NAMALWA (cell line): ENCODE measurements around the gene PIP5K1A.
"Not testable (repeated sequence)": the region's sequence is repeated elsewhere in the genome, so short reads cannot be mapped to it uniquely, and the experiment has no call there.

Source experiments
- DNase-seq: peaks from one replicate; pipeline ENCODE4 v3.0.0-alpha.2; 2015; ENCODE audit warnings: low spot score

PIP5K1A gene

DNA sequence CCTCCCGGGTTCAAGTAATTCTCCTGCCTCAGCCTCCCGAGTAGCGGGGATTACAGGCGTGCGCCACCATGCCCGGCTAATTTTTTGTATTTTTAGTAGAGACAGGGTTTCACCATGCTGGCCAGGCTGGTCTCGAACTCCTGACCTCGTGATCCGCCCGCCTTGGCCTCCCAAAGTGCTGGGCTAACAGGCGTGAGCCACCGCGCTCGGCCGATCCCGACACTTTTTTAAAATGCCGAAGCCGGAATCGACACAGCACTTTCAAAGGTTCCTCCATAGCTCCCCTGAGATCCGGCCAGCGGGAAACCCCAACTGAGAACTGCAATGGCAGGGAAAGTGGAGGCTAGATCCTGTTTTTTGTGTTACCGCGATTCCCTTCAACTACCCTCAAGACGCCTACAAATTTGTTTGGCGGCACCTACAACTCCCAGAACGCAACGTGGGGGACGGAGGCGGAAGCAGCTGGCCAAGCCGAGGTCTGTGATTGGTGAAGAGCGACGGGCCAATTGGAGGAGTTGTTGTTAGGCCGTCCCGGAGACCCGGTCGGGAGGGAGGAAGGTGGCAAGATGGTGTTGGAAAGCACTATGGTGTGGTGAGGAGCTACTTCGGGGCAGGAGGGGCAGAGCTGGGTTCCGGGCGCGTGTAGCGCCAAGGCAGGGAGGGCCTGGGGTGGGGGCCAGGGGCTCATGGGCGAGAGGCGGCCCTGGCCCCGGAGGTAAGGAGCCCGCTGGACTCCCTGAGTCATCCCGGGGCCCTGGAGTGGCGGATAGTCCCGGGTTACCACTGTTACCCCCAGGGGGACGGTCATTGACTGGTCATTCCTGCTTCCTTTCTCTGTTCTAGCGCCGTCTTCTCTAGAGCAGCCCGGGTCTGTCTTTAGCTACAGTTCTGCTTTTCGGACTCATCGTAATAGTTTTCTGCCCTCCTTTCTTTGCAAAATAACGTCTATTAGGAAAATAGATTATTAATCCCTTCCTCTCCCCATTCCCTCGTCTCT is 56.2 kb downstream of the PIP5K1A start, which contains the start of gene PSMD4:
Gene PSMD4 (plus strand): TSS at position 518 of the 997 bp plus-strand sequence. CDS start 49 bp downstream, at position 567.
- DNase-seq = peak; percentile 99

DNA sequence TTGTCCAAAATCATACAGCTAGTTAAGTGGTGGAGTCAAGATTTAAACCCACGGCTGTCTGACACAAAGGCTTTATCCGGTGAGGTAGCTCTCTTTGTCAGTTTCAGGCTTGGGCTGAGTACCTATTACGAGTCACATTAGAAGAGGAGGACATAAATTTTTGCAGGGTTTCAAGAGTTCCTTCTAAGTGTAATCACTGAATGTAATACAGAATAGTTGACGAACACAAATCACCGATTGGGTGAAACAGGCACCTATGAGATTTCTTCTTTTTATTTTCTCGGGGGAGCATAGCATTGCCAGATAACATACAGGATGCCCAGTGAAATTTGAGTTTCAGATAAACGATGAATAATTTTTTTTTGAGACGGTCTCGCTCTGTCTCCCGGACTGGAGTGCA is 57.0 kb downstream of the PIP5K1A start:
- DNase-seq = peak; percentile 61

GRCh38 chr1:151259351-151259750 is 61.0 kb downstream of the PIP5K1A start:
- DNase-seq = no peak

DNA sequence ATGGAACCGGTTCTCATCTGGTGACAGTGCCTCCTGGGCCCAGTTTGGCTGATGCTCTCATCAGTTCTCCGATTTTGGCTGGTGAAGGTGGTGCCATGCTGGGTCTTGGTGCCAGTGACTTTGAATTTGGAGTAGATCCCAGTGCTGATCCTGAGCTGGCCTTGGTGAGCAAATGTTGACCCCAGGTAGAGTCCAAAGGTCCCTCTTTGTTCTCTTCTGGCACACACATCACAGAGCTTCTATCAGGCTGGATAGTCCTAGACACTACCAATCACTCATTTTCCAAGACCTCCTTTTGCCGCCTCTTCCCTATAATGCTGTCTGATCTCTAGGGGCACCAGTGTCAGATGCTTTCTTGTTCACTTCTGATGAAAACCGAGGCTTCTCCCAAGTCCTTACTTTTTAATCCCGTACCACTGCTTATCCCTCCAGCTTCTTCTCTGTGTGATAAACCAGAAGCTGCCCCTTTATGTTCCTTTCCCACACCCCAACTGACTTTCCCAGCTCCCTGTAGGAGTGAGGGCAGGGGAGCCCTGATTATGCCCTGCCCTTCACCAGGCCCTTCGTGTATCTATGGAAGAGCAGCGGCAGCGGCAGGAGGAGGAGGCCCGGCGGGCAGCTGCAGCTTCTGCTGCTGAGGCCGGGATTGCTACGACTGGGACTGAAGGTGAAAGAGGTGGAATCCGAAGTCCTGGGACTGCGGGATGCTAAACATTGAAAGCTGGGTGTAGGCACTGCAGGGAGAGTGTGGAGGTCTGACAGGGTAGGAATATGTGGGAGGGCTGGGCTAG is 67.3 kb downstream of the PIP5K1A start:
- no peak for DNase-seq

DNA sequence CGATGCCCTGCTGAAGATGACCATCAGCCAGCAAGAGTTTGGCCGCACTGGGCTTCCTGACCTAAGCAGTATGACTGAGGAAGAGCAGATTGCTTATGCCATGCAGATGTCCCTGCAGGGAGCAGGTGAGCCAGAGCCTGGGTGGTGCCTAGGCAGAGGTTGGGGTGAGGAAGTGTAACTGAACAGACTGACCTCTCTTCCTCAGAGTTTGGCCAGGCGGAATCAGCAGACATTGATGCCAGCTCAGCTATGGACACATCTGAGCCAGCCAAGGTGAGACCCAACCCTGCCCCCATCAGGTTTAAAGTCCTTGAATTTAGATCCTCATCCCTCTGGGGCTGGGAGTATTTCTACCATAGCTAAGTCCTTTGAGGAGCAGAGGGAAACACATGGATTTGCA is 68.0 kb downstream of the PIP5K1A start:
- no peak for DNase-seq

- no peak for DNase-seq
These were observed 68.5 kb downstream of the PIP5K1A start for GRCh38 chr1:151266821-151267220.

- peak; percentile 7 for DNase-seq
These were observed 69.4 kb downstream of the PIP5K1A start for GRCh38 chr1:151267760-151268159.

DNA sequence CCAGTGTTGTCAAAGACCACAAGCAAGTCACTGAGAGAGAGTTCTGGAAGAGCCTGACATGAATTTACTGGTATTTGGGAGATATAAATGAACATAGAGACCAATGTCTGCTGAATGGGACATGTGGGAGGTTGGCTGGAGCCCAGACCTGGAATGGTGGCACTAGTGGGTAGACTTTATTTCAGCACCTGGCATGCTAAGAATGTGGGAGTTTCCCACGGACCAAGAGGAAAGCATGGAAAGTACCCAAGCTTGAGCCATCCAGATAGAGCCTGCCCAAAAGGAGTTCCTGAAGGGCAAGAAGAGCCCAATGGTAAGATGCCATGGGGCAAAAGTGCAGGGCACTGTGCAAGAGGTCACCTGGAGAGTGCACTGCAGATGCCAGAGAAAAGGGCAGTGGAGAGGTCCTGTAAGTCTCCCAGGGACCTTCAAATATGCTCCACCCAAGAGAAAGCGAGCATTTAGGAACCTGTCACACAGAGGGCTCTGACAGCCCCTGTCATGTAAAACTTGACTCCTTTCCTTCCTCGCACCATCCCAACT is 75.6 kb downstream of the PIP5K1A start:
- DNase-seq = no peak

- DNase-seq = not testable (repeated sequence)
These were observed 77.0 kb downstream of the PIP5K1A start for GRCh38 chr1:151275341-151275740.

GRCh38 chr1:151277249-151277648 is 78.9 kb downstream of the PIP5K1A start:
- DNase-seq = peak; percentile 65

DNA sequence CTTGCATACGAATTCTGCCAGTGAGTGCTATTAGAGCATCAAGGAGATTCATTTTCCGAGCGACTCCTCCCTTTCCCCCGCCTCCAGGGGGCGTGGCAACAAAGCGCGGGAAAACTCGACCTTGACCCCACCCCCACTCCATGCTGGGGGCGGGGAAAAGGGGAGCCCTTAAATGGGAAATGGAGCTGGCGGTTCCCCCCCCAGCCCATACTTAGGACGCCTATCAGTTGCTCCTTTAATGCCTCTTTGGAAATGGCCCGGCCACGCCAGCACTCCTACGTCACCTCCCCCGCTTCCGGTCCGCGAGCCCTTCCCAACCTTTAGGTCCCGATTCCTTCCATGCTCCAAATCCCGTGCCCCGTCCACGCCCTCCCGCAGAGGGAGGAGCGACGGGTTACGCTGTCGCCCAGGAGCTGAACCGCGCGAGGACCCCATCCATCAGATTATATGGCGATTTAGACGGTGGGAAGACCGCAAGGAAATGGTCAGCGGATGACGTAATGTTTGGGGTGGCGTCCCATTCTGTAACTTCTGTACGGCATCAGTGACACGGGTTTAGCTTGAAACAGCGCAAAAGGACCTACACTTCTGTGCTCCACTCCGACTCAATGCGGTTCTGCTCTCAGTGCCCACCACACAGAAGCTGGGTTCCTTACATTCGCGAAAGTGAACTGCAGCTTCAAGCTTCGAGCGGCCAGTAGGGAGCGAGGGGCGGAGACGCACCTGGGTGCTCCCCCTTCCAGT is 83.0 kb downstream of the PIP5K1A start:
- peak; percentile 99 for DNase-seq

DNA sequence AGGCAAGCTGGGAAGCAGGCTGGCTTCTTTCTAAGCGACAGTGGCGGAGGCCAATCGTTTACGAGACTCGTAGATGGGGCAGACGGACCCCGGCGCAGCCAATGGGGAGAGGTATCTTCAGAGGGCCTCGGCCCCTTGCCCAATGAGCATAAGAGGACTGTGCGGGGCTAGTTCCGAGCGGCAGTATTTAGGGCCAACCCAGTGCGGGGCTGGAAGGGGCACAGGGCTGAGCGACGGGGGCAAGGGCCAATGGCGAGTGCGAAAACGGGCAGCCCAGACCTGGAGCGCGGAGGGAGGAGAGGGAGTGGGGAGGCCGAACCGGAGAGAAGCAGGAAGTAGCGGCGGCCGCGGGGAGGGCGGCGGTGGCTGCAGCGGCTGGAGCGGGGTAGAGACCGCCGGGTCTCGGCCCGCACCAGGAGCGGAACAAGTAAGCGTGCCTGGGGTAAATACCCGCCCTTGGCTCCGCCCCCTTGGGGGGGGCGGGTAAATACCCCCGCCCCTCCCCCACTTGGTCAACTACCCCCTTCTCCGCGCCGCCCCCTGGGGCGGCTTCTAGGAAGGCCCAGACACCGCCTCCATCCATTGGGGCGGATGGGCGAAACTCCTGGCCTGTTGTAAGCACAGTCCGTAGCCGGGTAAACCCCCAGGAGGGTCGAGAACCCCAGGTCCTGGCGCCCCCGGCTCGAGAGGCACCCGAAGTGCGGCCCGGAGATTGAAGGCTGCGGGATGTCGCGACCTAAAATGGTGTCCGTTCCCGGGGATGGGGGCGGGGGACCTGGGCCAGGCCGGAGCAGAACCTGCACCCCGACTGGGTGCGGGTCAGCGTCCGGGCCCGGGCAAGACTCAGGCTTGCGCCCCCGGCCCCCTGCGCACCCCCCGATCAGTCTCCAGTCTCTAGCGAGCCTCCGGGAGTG is 83.9 kb downstream of the PIP5K1A start, which contains the start of gene ZNF687:
Gene ZNF687 (plus strand): TSS at position 331 of the 914 bp plus-strand sequence. CDS start 3,993 bp downstream, outside the sequence.
- peak; percentile 100 for DNase-seq

DNA sequence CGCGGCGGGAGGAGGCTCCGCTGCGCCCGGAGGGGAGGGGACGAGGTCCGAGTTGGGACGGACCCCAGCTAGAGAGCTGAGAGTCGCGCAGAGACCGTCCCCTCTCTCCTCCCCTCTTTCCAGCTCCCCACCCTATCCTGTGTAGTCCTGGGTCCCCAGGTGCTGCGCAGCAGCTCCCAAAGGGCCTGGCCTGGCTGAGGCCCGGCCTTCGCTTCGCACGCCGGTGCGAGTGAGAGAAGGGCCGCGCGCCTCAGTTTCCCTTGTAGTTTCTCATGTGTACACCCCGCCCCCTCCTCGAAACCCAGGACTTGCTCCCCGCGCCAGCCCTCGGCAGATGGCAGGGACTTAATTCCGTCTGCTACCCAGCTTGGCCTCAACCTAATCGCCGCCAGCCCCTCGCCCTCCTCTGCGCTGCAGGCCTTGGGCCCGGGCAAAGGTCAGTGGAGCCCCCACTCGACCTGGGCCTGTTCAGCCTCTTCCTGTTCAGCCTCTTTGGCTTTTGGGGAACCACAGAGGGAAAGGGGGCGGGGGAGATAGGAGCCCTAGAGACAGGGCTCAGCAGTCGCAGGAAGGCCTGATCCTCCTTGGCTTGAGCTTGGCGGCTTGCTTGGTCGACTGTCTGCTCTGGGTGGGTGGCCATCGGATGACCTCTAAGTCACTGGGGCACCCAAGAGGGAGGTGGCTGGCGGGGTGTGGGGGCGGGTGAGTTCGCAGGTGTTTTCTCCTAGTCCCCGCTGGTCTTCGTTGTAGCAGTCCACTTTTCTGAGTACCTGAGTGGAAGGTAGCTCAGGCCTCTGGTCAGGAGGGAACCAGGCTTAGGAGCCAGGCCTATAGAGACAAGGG is 84.8 kb downstream of the PIP5K1A start:
- peak; percentile 48 for DNase-seq

- no peak for DNase-seq
These were observed 85.7 kb downstream of the PIP5K1A start for GRCh38 chr1:151284013-151284577.

- DNase-seq = no peak
These were observed 88.4 kb downstream of the PIP5K1A start for GRCh38 chr1:151286619-151287340.

DNA sequence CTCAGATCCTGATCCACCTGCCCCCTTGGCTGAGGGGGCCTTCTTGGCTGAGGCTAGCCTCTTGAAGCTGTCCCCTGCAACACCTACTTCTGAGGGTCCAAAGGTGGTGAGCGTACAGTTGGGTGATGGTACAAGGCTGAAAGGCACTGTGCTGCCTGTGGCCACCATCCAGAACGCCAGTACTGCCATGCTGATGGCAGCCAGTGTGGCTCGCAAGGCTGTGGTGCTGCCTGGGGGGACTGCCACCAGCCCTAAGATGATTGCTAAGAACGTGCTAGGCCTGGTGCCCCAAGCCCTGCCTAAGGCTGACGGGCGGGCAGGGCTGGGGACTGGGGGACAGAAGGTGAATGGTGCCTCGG is 89.0 kb downstream of the PIP5K1A start:
- no peak for DNase-seq

DNA sequence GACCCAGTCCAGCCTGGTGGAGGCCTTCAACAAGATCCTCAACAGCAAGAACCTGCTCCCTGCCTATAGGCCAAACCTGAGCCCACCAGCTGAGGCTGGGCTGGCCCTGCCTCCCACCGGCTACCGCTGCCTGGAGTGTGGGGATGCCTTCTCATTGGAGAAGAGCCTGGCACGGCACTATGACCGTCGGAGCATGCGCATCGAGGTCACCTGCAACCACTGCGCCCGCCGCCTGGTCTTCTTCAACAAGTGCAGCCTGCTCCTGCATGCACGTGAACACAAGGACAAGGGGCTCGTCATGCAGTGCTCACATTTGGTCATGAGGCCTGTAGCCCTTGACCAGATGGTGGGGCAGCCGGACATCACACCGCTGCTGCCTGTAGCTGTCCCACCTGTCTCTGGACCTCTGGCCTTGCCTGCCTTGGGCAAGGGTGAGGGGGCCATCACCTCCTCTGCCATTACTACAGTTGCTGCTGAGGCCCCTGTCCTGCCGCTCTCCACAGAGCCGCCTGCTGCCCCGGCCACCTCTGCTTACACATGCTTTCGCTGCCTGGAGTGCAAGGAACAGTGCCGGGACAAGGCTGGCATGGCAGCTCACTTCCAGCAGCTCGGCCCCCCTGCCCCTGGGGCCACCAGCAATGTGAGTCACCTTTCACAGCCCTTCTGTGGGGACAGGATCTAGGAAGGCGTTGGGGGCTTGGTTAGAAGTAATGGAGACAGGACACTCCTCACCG is 89.6 kb downstream of the PIP5K1A start:
- no peak for DNase-seq

DNA sequence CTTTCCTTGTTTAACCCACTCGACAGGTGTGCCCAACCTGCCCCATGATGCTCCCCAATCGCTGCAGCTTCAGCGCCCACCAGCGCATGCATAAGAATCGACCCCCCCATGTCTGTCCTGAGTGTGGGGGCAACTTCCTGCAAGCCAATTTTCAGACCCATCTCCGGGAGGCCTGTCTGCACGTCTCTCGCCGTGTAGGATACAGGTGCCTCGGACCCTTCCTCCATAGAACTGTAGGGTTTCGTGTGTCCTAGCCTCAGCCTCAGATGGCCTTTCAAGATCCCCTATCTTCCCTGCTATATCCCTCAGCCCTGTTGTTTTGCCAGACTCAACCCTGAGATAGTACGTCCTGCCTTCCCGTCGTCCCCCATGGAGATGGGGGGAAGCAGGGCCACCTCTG is 90.2 kb downstream of the PIP5K1A start:
- DNase-seq = no peak
